ENCODE results near the gene DNAJB9.

- no peak for TF ChIP-seq EZH2phosphoT487 (IDR thresholded peaks at IDR 0.05; ENCODE audit: insufficient read depth, low read depth)
- TF ChIP-seq EZH2 (IDR thresholded peaks at IDR 0.05; ENCODE audit: insufficient read depth, poor library complexity, severe bottlenecking), result no peak
These were observed 20.2 kb downstream of the DNAJB9 start for GRCh38 chr7:108589874-108590273.

Data from GM23248 (cell line).